ENCODE data around the gene PHLDB2. TPM values are rescaled to one million over a fixed set of nuclear protein-coding genes. Genes with fewer than 3 reads are reported as not detected.

Gene PHLDB2
- total and polyA plus RNA-seq, 2 of the 13 experiments (the other 11 are each of a cell fraction or from before 2014, with no cell fraction given), result 8.4 to 23.6 TPM

GRCh38 chr3:111984636-111985298 lies 125.7 kb downstream of the PHLDB2 start:
- FAIRE-seq (no peak), ATAC-seq (no peak), DNase-seq (ENCODE audit: low spot score) (no peak)
- POLR2A ChIA-PET, result no interaction called here
- intact Hi-C loops (cut with micrococcal nuclease; ENCODE audit: unreplicated experiment), result no loop called here
- Histone ChIP-seq H3K9ac (ENCODE audit: insufficient read depth, low read depth, low read length) (no peak overlapping the region), H2AFZ (ENCODE audit: low read length) (no peak overlapping the region), H3K4me1 (ENCODE audit: insufficient read depth, low read length) (peaks cover 23% of the 10 kb centered on the region), H3K36me3 (replicated peaks in 1 of 2; ENCODE audit: control insufficient read depth in 1 of 2, insufficient read depth in 2 of 2, low read length in 2 of 2) (peaks cover 4 to 25% of the 10 kb centered on the region in 2 experiments; a peak in 3 of 5 replicates), H3K27me3 (ENCODE audit: control insufficient read depth in 1 of 2, insufficient read depth in 2 of 2, low read length in 2 of 2) (no peaks in the 10 kb centered on the region), H3K4me3 (replicated peaks in 1 of 3; ENCODE audit: insufficient read depth in 1 of 3, low read depth in 2 of 3, low read length in 3 of 3) (no peak overlapping the region), H3K4me2 (ENCODE audit: low read depth, low read length) (no peak overlapping the region), H4K20me1 (ENCODE audit: insufficient read depth, low read length) (peaks cover 4% of the 10 kb centered on the region; the same call in 1 of the 2 replicates), H3K27ac (ENCODE audit: extremely low read length, insufficient read depth, low read length) (no peak overlapping the region), H3K9me3 (ENCODE audit: low read length) (no peaks in the 10 kb centered on the region), H3K79me2 (ENCODE audit: insufficient read depth, low read length) (peaks cover 33% of the 10 kb centered on the region)
- in situ Hi-C loops (cut with HindIII; ENCODE audit: extremely low pct_ligation_motif_present, low pct_unique_long_range_greater_than_20kb), result no loop called here
- TF ChIP-seq ZNF710 (CRISPR knock-in tag; IDR thresholded peaks at IDR 0.05; ENCODE audit: borderline replicate concordance), result no peak
- no peak for TF ChIP-seq THRA (CRISPR knock-in tag; IDR thresholded peaks at IDR 0.05; ENCODE audit: borderline replicate concordance)
- TF ChIP-seq ZNF737 (CRISPR knock-in tag; IDR thresholded peaks at IDR 0.05; ENCODE audit: borderline replicate concordance), result no peak
- no peak for TF ChIP-seq KLF6 (CRISPR knock-in tag; IDR thresholded peaks at IDR 0.05)
- BruUV-seq (replicated peaks), result no TSS peak
- 94% methylated on average over 2 of the region's 2 CpGs for WGBS (ENCODE audit: low lambda C conversion rate)
- CTCF ChIA-PET (ENCODE audit: low intra/inter-chr PET ratio, low total read pairs), result no interaction called here
